Progenitor cell of endocrine pancreas (in vitro differentiated cells): ENCODE measurements around the gene DHX35. TPM values are rescaled to one million over a fixed set of nuclear protein-coding genes. Genes with fewer than 3 reads are reported as not detected.
A peak's percentile ranks its signal among the peaks of the same experiment; 100 is the strongest.

Experiments
- DNase-seq: peaks from one replicate; pipeline ENCODE4 v3.0.0; 2021; ENCODE audit warnings: low spot score; ENCODE audit not compliant: unreplicated experiment
- H3K27ac Mint-ChIP-seq: 2 replicates; pipeline ENCODE4 v1.8.0; 2021; ENCODE audit warnings: mild to moderate bottlenecking, moderate library complexity, mixed read lengths
- H3K27me3 Mint-ChIP-seq: 2 replicates; pipeline ENCODE4 v1.8.0; 2021; ENCODE audit warnings: mixed read lengths
- H3K36me3 Mint-ChIP-seq: 2 replicates; pipeline ENCODE4 v1.8.0; 2022; ENCODE audit warnings: mixed read lengths; ENCODE audit not compliant: insufficient read depth
- H3K4me1 Mint-ChIP-seq: 2 replicates; pipeline ENCODE4 v1.8.0; 2021; ENCODE audit warnings: low read depth, mixed read lengths
- H3K4me3 Mint-ChIP-seq: 2 replicates; pipeline ENCODE4 v1.8.0; 2021; ENCODE audit warnings: low read depth, mild to moderate bottlenecking, moderate library complexity, mixed read lengths
- H3K9me3 Mint-ChIP-seq: 2 replicates; pipeline ENCODE4 v1.8.0; 2021; ENCODE audit warnings: low read depth, mixed read lengths
- CTCF ChIP-seq: fragments of 200-600 bp; sonication (generic); IDR thresholded peaks from one replicate; pipeline ENCODE4 v1.5.0; 2021; ENCODE audit warnings: antibody characterized with exemption, mild to moderate bottlenecking; ENCODE audit not compliant: unreplicated experiment
- total RNA-seq: library from RNA; stranded (reverse); gene quantifications from 2 replicates; pipeline ENCODE4 v1.2.1, GENCODE V29; 2021

DHX35 gene
- total RNA-seq, 1 donor from 2014 or later: 14.4 TPM

GRCh38 chr20:39004508-39004907, 42.4 kb downstream of the DHX35 start:
- no peak for DNase-seq
- H3K4me1 Mint-ChIP-seq: no peaks in the 10 kb centered on the region
- no peaks in the 10 kb centered on the region for H3K9me3 Mint-ChIP-seq
- no peaks in the 10 kb centered on the region for H3K27me3 Mint-ChIP-seq
- peaks cover 8% of the 10 kb centered on the region for H3K36me3 Mint-ChIP-seq
- no peak overlapping the region for H3K4me3 Mint-ChIP-seq
- no peak for TF ChIP-seq CTCF
- H3K27ac Mint-ChIP-seq: no peak overlapping the region

- Mint-ChIP-seq H3K4me1 (peaks cover 1% of the 10 kb centered on the region), H3K27me3 (no peaks in the 10 kb centered on the region), H3K27ac (no peak overlapping the region), H3K9me3 (no peaks in the 10 kb centered on the region), H3K4me3 (no peak overlapping the region), H3K36me3 (peaks cover 20% of the 10 kb centered on the region)
- DNase-seq: no peak
- no peak for TF ChIP-seq CTCF
Observed at GRCh38 chr20:39009348-39009747, 47.2 kb downstream of the DHX35 start.

GRCh38 chr20:39010496-39010895, 48.4 kb downstream of the DHX35 start:
- no peaks in the 10 kb centered on the region for H3K9me3 Mint-ChIP-seq
- H3K4me3 Mint-ChIP-seq: no peak overlapping the region
- no peaks in the 10 kb centered on the region for H3K27me3 Mint-ChIP-seq
- no peak for TF ChIP-seq CTCF
- peaks cover 1% of the 10 kb centered on the region for H3K4me1 Mint-ChIP-seq
- DNase-seq: no peak
- H3K36me3 Mint-ChIP-seq: peaks cover 31% of the 10 kb centered on the region
- peak overlapping the region; percentile 45 for H3K27ac Mint-ChIP-seq

- DNase-seq: no peak
- H3K36me3 Mint-ChIP-seq: peaks cover 45% of the 10 kb centered on the region
Observed at GRCh38 chr20:39013662-39014109, 51.5 kb downstream of the DHX35 start.

GRCh38 chr20:39016041-39016440, 53.9 kb downstream of the DHX35 start:
- H3K4me3 Mint-ChIP-seq: no peak overlapping the region
- H3K9me3 Mint-ChIP-seq: peaks cover 3% of the 10 kb centered on the region
- no peak overlapping the region for H3K27ac Mint-ChIP-seq

More at GRCh38 chr20:39013662-39014109, 51.5 kb downstream of the DHX35 start:
- H3K4me1 Mint-ChIP-seq: peaks cover 1% of the 10 kb centered on the region
- no peak overlapping the region for H3K4me3 Mint-ChIP-seq
- no peak overlapping the region for H3K27ac Mint-ChIP-seq
- H3K27me3 Mint-ChIP-seq: no peaks in the 10 kb centered on the region
- peaks cover 3% of the 10 kb centered on the region for H3K9me3 Mint-ChIP-seq
- no peak for TF ChIP-seq CTCF

More at GRCh38 chr20:39016041-39016440, 53.9 kb downstream of the DHX35 start:
- DNase-seq: no peak
- Mint-ChIP-seq H3K27me3 (no peaks in the 10 kb centered on the region), H3K36me3 (peaks cover 49% of the 10 kb centered on the region), H3K4me1 (no peaks in the 10 kb centered on the region)
- TF ChIP-seq CTCF: no peak
